Testis (tissue), 2 donors: ENCODE results near the gene ITIH4.

Experiments
- POLR2A ChIP-seq: fragments of 450-650 bp; IDR thresholded peaks from one replicate; pipeline ENCODE4 v1.6.1; 2017; ENCODE audit warnings: antibody characterized with exemption, mild to moderate bottlenecking, moderate library complexity
- TF ChIP-seq, protein P1 (sequence below), 3 experiments: fragments of 450-650 bp in 2 of 3; fragments of 200-600 bp in 1 of 3; sonication (generic) in 1 of 3; IDR thresholded peaks; one replicate each; pipeline ENCODE4 v1.5.1; 2016 to 2019; ENCODE audit warnings: antibody characterized with exemption in 3 of 3, mild to moderate bottlenecking in 2 of 3, moderate library complexity in 1 of 3

DNA sequence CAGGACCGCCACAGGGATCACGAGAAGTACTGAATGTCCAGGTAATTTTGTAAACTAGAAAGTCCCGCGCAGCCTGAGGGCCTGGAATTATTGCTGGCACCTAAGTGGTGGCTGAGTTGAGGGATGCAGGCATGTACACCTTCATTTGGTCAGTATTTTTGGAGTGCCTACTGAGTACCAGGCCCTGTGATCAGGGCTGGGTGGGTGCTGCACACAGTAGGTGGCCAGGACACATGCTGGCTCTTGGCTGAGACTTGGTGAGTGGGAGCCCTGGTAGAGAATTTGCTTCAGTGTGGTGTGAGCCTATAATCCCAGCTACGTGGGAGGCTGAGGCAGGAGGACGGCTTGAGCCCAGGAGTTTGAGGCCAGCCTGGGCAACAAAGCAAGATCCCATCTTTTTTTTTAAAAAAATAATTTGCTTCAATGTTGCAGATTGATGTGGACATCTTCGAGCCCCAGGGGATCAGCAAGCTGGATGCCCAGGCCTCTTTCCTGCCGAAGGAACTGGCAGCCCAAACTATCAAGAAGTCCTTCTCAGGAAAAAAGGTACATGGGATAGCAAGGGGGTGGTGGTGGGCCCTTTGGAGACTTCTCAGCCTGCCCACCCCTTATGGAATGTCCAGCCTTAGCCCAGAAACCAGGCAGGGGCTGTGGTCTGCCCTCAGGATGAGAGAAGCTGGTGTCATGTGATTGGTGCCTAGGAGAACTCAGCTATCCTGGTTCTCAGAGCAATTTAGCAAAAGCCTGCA, 50.5 kb downstream of the ITIH4 start:
- TF ChIP-seq, protein P1, sequence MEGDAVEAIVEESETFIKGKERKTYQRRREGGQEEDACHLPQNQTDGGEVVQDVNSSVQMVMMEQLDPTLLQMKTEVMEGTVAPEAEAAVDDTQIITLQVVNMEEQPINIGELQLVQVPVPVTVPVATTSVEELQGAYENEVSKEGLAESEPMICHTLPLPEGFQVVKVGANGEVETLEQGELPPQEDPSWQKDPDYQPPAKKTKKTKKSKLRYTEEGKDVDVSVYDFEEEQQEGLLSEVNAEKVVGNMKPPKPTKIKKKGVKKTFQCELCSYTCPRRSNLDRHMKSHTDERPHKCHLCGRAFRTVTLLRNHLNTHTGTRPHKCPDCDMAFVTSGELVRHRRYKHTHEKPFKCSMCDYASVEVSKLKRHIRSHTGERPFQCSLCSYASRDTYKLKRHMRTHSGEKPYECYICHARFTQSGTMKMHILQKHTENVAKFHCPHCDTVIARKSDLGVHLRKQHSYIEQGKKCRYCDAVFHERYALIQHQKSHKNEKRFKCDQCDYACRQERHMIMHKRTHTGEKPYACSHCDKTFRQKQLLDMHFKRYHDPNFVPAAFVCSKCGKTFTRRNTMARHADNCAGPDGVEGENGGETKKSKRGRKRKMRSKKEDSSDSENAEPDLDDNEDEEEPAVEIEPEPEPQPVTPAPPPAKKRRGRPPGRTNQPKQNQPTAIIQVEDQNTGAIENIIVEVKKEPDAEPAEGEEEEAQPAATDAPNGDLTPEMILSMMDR (IDR thresholded peaks at IDR 0.05): no peak
- no peak for TF ChIP-seq POLR2A
